Measurements from ENCODE around the gene IGSF1.
"Not testable (repeated sequence)": the region's sequence is repeated elsewhere in the genome, so short reads cannot be mapped to it uniquely, and the experiment has no call there.

IGSF1 gene

DNA sequence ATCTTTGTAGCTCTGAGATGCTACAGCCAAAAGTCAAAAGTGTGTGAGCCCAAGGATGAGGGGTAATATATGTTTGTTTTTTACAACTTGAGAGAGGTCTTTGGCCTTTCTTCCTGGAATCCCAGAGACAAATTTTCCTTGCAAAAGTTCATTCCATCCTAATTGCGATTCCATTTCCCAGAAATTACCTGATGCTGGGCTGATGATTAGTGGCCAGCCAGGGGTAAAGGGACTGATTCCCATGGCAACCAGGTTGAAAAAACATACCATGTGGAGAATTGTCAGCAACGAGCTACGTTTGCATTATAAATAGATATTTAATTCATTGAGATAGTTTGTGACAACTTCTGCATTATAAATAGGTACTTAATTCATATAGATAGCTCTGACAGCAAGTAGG lies 17.8 kb downstream of the IGSF1 start:
- FAIRE-seq, result no peak

DNA sequence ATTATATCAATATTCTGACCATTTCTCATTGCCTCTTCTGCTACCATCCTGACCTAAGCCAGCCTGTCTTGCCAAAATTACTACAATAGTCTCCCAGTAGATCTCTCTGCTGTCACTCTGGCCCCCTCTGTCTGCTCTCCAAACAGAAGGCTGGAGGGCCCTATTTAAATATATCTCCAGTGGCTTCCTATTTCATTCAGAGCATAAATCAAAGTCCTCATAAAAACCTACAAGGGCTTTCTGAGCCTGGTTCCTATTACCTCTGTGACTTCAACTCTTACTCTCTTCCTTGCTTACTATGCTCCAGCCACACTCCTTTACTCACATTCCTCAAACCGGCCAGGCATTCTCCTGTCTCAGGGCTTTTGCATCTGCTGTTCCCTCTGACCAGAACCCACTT lies 19.0 kb downstream of the IGSF1 start:
- FAIRE-seq, result no peak

DNA sequence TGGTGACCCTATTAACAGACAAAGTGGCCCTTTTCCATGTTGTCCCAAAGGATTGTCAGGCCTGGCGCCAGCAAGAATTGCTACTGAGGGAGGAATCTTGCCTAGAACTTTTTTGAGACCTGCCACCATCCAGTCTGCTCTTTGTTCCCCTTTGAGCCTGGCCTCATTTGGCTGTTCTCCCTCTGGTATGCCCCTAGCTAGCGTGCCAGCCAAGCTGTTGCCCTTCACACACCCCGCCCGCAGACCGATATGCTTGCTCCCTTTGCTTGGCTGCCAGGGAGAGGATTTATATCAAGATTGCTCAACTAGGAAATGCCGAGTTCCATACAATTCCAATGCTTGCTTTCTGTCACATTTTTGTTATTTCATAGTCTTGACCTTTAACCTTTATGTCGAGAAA lies 24.4 kb downstream of the IGSF1 start:
- no peak for FAIRE-seq

DNA sequence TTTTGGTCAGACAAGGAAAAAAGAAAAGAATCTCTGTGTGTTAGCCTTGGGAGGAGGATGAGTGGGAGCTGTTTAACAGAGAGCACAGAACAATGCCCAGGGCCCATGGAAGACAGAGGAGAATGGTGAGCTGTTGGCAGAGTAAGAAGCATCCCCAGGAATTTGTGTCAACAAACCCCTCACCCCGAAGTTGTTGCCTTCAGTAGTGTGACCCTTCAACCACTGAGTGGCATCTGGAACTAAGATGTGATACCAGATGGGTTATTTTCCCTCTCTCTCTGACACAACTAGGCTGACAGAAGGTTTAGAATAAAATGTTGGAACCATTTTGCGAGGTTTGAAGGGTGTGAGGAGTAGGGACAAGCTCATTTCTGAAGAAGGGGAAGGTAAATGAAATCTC lies 25.1 kb downstream of the IGSF1 start:
- no peak for FAIRE-seq

DNA sequence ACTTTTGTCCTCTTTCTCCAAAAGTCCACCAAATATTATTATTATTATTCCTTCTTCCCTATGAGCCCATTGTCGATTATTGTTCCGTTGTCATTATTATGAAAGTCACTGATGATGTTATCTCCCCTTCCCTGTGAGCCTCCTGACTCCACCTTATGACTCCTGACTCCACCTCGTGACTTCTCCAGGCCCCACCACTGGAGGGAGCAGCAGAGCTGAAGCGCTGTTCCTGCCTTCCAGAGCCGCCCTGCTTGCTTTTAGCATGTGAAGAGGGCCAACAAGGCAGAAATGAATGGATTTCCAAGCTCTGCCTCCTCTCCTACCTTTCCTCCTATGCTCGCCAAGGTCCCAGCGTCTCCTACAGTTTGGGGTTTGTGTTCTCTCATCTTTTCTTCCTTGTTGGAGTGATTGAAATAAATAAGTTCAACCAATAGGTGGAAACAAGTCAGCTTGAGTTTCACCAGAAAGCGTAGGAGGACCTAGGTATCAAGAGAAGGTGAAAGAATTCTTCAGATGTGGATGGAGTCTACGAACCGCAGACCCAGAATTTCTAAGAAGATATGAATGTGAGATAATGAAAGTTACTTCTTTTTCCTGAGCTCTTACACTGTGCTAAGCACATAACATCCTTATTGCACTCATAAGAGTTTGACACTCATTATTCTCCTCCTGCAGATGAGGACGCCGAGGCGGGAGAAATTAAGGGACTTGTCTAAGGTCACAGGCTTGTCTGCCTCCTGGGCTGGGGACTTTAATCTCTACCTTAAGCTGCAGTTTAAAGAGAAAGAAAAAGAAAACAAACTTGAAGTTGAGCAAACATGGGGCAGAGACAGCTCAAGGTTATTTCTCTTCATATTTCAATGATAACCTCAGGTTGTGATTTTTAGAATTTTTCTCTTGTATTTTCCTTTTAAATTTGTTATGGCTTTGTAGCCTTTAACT lies 26.1 kb downstream of the IGSF1 start:
- FAIRE-seq, result no peak

DNA sequence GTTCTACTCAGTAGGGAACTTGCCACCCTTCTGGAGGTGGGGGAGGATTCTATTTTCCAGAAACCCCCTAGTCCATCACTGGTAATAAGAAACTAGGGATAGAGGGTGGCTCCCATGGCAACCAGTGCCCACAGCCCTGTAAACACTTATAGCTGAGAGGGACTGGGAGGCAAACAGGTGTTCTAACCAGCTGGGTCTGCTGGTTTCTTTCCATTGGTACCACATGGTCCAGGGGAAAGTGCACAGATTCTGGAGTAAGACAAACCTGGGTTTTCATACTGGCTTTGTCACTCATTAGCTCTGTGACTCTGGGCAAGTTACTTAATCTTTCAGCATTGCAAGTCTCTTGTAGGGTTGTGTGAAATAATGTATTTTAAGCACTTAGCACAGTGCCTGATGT lies 26.9 kb downstream of the IGSF1 start:
- no peak for FAIRE-seq

DNA sequence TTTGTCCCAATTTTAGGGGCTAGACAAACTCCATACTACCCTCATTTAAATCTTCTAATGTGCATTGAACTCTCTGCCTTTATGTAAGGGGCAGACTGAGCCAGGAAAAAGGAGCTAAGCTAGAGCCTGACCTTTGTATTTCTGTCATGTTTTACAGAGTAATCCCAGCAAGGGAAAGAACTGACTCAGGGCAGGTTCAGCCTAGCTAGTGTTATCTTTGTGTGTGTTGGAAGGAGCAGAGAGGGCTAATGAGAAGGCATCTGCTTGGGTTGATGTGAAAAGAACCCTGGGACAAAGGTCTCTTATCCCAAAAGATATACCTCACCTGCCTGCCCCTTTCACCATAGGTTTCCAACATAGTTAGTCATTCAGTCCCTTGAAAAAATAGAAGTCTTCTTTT lies 31.7 kb downstream of the IGSF1 start:
- FAIRE-seq, result no peak

DNA sequence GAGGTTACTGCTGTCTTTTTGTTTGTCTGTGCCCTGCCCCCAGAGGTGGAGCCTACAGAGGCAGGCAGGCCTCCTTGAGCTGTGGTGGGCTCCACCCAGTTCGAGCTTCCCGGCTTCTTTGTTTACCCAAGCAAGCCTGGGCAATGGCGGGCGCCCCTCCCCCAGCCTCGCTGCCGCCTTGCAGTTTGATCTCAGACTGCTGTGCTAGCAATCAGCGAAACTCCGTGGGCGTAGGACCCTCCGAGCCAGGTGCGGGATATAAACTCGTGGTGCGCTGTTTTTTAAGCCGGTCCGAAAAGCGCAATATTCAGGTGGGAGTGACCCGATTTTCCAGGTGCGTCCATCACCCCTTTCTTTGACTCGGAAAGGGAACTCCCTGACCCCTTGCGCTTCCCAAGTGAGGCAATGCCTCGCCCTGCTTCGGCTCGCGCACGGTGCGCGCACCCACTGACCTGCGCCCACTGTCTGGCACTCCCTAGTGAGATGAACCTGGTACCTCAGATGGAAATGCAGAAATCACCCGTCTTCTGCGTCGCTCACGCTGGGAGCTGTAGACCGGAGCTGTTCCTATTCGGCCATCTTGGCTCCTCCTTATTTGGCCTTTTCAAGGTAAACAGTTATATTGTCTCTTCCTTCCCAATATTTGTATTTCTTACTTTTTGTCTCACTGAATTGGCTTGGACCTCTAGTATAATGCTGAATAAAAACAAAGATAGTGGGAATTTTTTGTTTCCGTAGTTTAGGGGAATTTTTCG lies 37.9 kb downstream of the IGSF1 start:
- not testable (repeated sequence) for FAIRE-seq

DNA sequence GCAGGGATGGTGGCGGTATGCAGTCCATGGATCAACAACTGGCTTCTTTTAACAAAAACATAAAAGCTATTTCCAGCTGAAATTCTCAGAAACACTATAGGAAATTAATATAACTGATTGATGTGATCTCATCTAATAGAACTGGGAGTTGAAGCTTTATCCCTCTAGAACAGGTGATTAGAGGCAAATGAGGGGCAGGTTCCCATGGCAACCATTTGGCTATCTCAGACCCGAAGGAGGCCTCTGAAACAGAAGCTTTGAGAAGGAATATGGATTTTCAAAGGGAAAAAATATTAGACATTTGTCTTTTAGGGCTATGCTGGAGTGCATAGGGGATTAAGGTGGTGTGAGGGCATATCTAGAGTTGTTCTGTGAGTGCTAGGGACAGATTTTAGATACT lies 50.0 kb downstream of the IGSF1 start:
- FAIRE-seq, result no peak

DNA sequence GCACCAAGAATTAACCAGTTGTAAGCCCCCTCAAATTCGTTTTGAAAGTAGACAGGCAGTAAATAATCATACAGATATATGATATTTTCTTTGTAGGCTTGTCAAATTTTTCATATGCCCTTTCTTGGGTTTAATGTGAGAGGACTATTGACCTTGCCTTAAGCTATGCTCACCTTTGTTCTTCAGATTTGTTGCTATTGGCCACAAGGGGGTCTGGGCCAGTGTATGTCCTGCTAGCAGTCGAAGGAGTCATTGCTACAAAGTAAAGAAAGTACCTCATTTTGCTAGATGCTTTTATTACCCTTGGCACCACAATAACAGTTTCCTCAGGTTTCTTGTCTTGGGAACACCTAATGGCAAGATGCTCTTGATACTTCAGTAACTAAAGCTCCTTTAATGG lies 51.7 kb downstream of the IGSF1 start:
- no peak for FAIRE-seq

DNA sequence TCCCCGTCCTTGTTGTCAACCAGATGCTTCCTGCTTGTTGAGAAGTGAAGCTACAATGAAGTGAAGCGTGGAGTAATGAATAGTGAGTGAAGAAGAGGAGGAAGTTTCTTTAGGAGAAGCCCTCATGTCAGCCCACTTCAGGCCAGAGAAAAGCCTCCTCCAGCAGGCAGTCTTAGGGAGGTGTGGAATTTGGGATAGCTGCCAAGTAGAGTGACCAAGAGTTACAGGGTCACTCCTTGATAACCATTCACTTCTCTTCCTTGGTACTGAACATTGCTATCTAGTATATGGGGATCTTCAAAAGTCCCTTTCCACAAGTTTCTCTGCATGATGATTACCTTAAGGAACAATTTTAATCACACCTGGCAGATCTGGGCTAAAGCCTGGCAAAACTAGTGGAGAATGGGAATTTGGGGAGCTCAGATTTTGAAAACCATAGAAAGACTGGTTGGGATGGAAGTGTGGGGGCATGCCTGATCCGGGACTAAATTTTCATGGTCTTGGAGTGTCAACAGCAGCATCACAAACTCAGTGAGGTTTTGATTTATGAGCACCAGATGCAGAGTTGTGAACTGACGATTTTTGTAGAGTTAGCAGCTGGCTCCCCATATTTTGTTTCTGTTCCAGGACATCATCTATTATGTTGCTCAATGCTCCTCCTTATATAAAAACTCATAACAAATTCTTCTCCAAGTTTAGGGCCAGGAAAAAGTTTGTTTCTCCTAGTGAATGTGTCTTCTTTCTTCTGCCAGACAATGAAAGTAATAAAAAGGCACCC lies 53.1 kb downstream of the IGSF1 start:
- no peak for FAIRE-seq

DNA sequence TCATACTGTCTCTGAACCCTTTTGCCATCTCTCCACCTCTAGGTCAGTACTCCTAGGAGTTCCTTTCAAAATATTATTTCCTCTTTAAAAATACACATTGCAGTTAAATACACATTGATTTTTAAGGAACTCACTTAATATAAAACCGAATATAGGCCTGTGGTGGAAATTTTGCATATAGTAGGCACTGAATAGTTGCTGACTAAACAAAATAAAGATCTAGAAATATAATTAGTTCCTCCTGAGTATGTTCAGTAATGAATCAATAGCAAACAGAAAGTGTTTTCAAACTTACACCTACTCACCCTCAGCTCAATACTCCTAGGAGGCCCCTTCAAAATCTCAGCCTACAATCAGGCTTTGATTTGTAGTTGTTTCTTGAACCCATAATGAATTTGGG lies 61.5 kb downstream of the IGSF1 start:
- no peak for FAIRE-seq

DNA sequence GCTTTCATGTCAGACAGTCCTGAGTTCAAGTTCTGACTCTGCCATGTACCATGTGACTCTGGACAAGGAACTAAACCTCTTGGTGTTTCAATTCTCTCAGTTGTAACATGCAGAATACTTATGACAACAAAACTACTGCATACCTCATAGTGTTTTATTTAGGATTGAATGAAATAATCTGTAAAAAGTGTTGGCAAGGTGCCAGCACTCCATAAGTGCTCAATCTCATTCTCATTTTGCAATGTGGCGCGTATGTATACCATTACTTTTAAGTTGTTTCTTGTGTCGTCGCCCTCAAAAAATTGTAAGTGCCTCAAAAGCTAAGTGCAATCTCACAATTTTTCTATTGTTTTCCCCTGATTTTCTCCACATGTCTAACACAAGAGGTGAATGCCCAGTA lies 62.5 kb downstream of the IGSF1 start:
- FAIRE-seq, result no peak

DNA sequence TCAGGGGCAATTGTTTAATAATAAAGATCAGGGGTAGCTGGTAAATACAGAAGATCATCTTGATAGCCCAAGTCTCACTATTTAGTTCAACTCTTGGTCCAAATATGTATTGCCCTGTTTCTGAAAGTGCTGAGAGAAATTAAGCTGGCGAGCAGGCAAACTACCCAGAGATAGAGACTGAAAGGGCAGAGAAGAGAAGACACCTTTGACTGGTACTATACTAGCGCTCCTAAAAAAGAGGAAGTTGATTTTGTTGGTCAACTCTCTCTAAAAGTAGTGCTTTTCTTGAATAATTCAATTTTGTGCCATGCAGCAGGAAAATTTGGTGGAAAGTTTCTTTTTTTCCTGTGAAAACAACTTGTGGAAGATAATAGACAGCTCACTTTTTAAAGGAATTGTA lies 64.0 kb downstream of the IGSF1 start:
- FAIRE-seq, result no peak
